ENCODE results near the gene DGKE.
A peak's percentile ranks its signal among the peaks of the same experiment; 100 is the strongest.

The DGKE gene

DNA sequence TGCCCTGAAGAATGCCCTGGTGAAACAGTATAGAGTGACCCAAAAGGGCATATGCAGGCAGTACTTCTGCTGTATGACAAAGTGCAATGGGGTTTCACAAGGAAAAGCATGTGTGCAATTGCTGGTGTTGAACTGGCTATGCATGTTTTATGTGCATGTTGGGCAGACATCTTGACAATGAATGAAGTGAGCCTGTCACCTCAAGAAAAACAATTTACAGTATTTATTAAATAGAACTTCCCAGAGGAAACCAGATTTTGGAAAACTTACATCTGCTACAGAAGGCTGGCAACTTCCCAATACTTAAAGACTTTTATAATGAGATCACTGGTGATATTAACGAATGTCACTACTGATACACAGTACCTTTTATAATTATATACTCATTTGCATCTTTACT lies 30.9 kb upstream of the DGKE start:
- Histone ChIP-seq H3K4me1 (ENCODE audit: control insufficient read depth, insufficient read depth, low read length) (no peaks in the 10 kb centered on the region), H3K27me3 (ENCODE audit: control insufficient read depth, insufficient read depth, low read length) (no peaks in the 10 kb centered on the region), H3K9me3 (replicated peaks; ENCODE audit: low read length) (no peaks in the 10 kb centered on the region), H3K4me3 (ENCODE audit: low read length) (no peak overlapping the region), H3K4me2 (ENCODE audit: low read length) (no peak overlapping the region), H3K9ac (ENCODE audit: low read depth, low read length) (no peak overlapping the region), H3K36me3 (ENCODE audit: insufficient read depth, low read length) (no peaks in the 10 kb centered on the region)

DNA sequence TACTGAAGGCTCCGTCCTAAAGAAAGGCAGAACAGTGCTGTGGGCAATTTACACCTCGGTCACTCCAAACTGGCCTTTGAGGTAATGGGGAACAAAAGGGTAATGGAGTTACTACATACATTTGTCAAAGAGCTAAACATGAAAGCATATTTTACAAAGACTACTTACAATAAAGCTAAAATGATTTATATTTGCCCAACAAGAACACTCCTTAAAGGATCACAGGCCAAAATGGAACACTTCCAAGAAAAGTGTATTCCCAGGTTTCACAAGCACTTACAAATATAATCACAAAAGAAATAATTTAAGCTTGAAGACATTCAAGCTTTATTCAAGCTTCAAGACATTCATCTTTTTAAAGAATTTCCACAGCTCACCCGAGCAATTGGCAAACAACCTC lies 29.5 kb upstream of the DGKE start:
- Histone ChIP-seq H3K36me3 (ENCODE audit: insufficient read depth, low read length) (no peaks in the 10 kb centered on the region), H3K4me2 (ENCODE audit: low read length) (no peak overlapping the region), H3K27me3 (ENCODE audit: control insufficient read depth, insufficient read depth, low read length) (no peaks in the 10 kb centered on the region), H3K9ac (ENCODE audit: low read depth, low read length) (no peak overlapping the region), H3K4me1 (ENCODE audit: control insufficient read depth, insufficient read depth, low read length) (no peaks in the 10 kb centered on the region), H3K9me3 (replicated peaks; ENCODE audit: low read length) (no peaks in the 10 kb centered on the region), H3K4me3 (ENCODE audit: low read length) (no peak overlapping the region)

GRCh38 chr17:56806949-56807348 lies 27.0 kb upstream of the DGKE start:
- Histone ChIP-seq H3K4me2 (ENCODE audit: low read length) (no peak overlapping the region), H3K4me3 (ENCODE audit: low read length) (no peak overlapping the region), H3K4me1 (ENCODE audit: control insufficient read depth, insufficient read depth, low read length) (no peaks in the 10 kb centered on the region), H3K9me3 (replicated peaks; ENCODE audit: low read length) (no peaks in the 10 kb centered on the region), H3K27me3 (ENCODE audit: control insufficient read depth, insufficient read depth, low read length) (no peaks in the 10 kb centered on the region), H3K9ac (ENCODE audit: low read depth, low read length) (no peak overlapping the region), H3K36me3 (ENCODE audit: insufficient read depth, low read length) (no peaks in the 10 kb centered on the region)

GRCh38 chr17:56807723-56808122 lies 26.2 kb upstream of the DGKE start:
- Histone ChIP-seq H3K9me3 (replicated peaks; ENCODE audit: low read length) (no peaks in the 10 kb centered on the region), H3K36me3 (ENCODE audit: insufficient read depth, low read length) (no peaks in the 10 kb centered on the region), H3K9ac (ENCODE audit: low read depth, low read length) (no peak overlapping the region), H3K4me3 (ENCODE audit: low read length) (no peak overlapping the region), H3K27me3 (ENCODE audit: control insufficient read depth, insufficient read depth, low read length) (no peaks in the 10 kb centered on the region), H3K4me2 (ENCODE audit: low read length) (no peak overlapping the region), H3K4me1 (ENCODE audit: control insufficient read depth, insufficient read depth, low read length) (no peaks in the 10 kb centered on the region)

DNA sequence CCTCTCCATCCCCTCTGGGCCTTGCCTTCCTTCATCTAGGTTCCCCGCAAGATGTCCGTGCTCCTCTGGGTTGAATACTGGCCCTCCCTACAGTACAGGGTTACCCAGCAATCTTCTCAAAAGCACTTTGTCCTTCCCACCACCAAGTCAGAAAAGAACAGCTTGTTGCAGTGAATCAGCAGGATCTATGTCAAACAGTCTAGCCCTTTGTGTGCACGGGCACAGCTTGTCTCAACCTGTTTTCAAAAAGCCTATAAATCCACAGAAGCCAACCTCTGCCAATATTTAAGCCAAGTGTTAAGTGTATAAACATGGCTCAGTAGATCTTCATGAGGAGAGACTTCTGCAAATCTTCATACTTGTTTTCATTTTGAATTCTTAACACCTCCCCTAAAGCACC lies 25.4 kb upstream of the DGKE start:
- Histone ChIP-seq H3K4me3 (ENCODE audit: low read length) (no peak overlapping the region), H3K4me2 (ENCODE audit: low read length) (no peak overlapping the region), H3K36me3 (ENCODE audit: insufficient read depth, low read length) (no peaks in the 10 kb centered on the region), H3K9ac (ENCODE audit: low read depth, low read length) (no peak overlapping the region), H3K9me3 (replicated peaks; ENCODE audit: low read length) (no peaks in the 10 kb centered on the region), H3K4me1 (ENCODE audit: control insufficient read depth, insufficient read depth, low read length) (no peaks in the 10 kb centered on the region), H3K27me3 (ENCODE audit: control insufficient read depth, insufficient read depth, low read length) (no peaks in the 10 kb centered on the region)

DNA sequence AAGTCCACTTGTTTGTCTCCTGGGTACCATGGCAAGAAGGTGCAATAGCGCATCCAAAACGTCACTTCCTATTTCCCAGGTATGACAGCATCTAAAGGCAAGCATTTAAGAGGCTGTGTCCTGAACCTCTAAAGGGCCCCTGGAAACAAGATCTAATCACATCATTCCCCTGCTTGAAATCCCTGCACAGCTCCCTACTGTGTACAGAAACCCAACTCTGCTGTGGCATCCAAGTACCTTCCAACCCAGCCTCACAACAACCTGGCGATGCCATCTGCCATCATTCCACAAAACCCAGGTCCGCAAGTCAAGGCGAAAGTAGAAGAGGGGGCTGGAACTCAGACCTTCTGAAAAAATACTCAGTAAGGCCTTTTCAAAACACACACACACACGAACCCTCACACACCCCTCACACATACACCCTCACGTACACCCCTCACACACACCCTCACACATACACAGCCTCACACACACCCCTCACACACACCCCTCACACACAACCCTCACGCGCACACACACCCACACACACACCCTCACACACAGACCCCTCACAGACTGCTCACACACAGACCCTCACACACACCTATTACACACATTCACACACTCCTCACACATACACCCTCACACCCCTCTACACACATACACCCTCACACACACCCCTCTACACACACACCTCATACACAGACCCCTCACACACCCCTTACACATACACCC lies 24.7 kb upstream of the DGKE start:
- Histone ChIP-seq H3K9me3 (replicated peaks; ENCODE audit: low read length) (no peaks in the 10 kb centered on the region), H3K4me2 (ENCODE audit: low read length) (no peak overlapping the region), H3K27me3 (ENCODE audit: control insufficient read depth, insufficient read depth, low read length) (no peaks in the 10 kb centered on the region), H3K36me3 (ENCODE audit: insufficient read depth, low read length) (no peaks in the 10 kb centered on the region), H3K9ac (ENCODE audit: low read depth, low read length) (no peak overlapping the region), H3K4me1 (ENCODE audit: control insufficient read depth, insufficient read depth, low read length) (no peaks in the 10 kb centered on the region), H3K4me3 (ENCODE audit: low read length) (no peak overlapping the region)

DNA sequence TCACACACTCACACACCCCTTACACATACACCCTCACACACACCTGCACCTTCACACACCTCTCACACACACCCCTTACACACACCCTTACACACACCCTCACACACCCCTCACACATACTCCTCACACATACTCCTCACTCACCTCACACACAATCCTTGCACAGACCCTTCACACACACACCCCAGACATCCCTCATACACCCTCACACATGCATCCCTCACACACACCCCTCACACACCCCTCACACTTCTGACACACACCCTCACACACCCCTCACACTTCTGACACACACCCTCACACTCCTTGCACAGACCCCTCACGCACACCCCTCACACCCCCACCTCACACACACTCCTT lies 24.2 kb upstream of the DGKE start:
- Histone ChIP-seq H3K36me3 (ENCODE audit: insufficient read depth, low read length) (no peaks in the 10 kb centered on the region), H3K4me3 (ENCODE audit: low read length) (no peak overlapping the region), H3K27me3 (ENCODE audit: control insufficient read depth, insufficient read depth, low read length) (no peaks in the 10 kb centered on the region), H3K9me3 (replicated peaks; ENCODE audit: low read length) (no peaks in the 10 kb centered on the region), H3K9ac (ENCODE audit: low read depth, low read length) (no peak overlapping the region), H3K4me2 (ENCODE audit: low read length) (no peak overlapping the region), H3K4me1 (ENCODE audit: control insufficient read depth, insufficient read depth, low read length) (no peaks in the 10 kb centered on the region)

- H3K9ac ChIP-seq (ENCODE audit: low read depth, low read length), result no peak overlapping the region
Observed at GRCh38 chr17:56810343-56810742, 23.6 kb upstream of the DGKE start.

GRCh38 chr17:56810891-56811775 lies 22.8 kb upstream of the DGKE start:
- Histone ChIP-seq H3K4me2 (ENCODE audit: low read length) (no peak overlapping the region), H3K27me3 (ENCODE audit: control insufficient read depth, insufficient read depth, low read length) (no peaks in the 10 kb centered on the region), H3K9ac (ENCODE audit: low read depth, low read length) (no peak overlapping the region), H3K4me3 (ENCODE audit: low read length) (no peak overlapping the region), H3K4me1 (ENCODE audit: control insufficient read depth, insufficient read depth, low read length) (no peaks in the 10 kb centered on the region), H3K9me3 (replicated peaks; ENCODE audit: low read length) (no peaks in the 10 kb centered on the region), H3K36me3 (ENCODE audit: insufficient read depth, low read length) (no peaks in the 10 kb centered on the region)

More at GRCh38 chr17:56810343-56810742, 23.6 kb upstream of the DGKE start:
- H3K36me3 ChIP-seq (ENCODE audit: insufficient read depth, low read length), result no peaks in the 10 kb centered on the region
- H3K4me3 ChIP-seq (ENCODE audit: low read length), result no peak overlapping the region
- H3K9me3 ChIP-seq (replicated peaks; ENCODE audit: low read length), result no peaks in the 10 kb centered on the region
- H3K27me3 ChIP-seq (ENCODE audit: control insufficient read depth, insufficient read depth, low read length), result no peaks in the 10 kb centered on the region
- no peak overlapping the region for H3K4me2 ChIP-seq (ENCODE audit: low read length)
- no peaks in the 10 kb centered on the region for H3K4me1 ChIP-seq (ENCODE audit: control insufficient read depth, insufficient read depth, low read length)

- Histone ChIP-seq H3K36me3 (ENCODE audit: insufficient read depth, low read length) (no peaks in the 10 kb centered on the region), H3K9ac (ENCODE audit: low read depth, low read length) (no peak overlapping the region), H3K27me3 (ENCODE audit: control insufficient read depth, insufficient read depth, low read length) (no peaks in the 10 kb centered on the region), H3K4me1 (ENCODE audit: control insufficient read depth, insufficient read depth, low read length) (no peaks in the 10 kb centered on the region), H3K9me3 (replicated peaks; ENCODE audit: low read length) (no peaks in the 10 kb centered on the region), H3K4me3 (ENCODE audit: low read length) (no peak overlapping the region), H3K4me2 (ENCODE audit: low read length) (no peak overlapping the region)
Observed at GRCh38 chr17:56812901-56813388, 21.0 kb upstream of the DGKE start.

DNA sequence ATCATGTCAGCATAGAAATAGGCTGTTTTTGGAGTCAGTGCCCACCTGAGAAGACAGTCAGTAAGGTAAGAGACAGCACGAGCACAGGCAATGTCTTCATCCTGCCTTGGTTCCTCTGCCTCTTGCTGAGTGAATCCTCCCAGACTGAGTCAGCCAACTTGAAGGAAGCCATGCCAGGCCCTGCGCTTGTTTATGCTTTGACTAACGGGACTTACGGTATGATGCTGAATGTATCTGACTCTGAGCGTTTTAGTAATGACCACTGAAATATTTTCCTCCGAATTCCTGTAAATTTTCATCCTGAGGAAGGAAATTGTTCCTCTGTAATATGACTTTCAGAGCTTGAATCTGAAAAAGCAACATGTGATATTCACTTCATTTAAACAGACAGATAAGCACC lies 18.2 kb upstream of the DGKE start:
- H3K4me2 ChIP-seq (ENCODE audit: low read length), result peak overlapping the region; percentile 28

More for the DNA sequence above, 18.2 kb upstream of the DGKE start:
- no peak overlapping the region for H3K9ac ChIP-seq (ENCODE audit: low read depth, low read length)
- H3K4me3 ChIP-seq (ENCODE audit: low read length), result no peak overlapping the region
- H3K9me3 ChIP-seq (replicated peaks; ENCODE audit: low read length), result no peaks in the 10 kb centered on the region
- H3K27me3 ChIP-seq (ENCODE audit: control insufficient read depth, insufficient read depth, low read length), result no peaks in the 10 kb centered on the region
- no peaks in the 10 kb centered on the region for H3K36me3 ChIP-seq (ENCODE audit: insufficient read depth, low read length)
- H3K4me1 ChIP-seq (ENCODE audit: control insufficient read depth, insufficient read depth, low read length), result no peaks in the 10 kb centered on the region

Measured in skeletal muscle satellite cell (primary cell).